AG04449 (cell line): Measurements from ENCODE around the gene WFDC12.

ENCODE experiments used
- CTCF ChIA-PET: fragments of 350-600 bp; formaldehyde crosslinking; extraction: SDS; loops from one replicate; lab custom pipeline; 2021; ENCODE audit warnings: antibody characterized with exemption; lab: Yijun Ruan, JAX
- POLR2A ChIA-PET: fragments of 400-600, 350-600 bp; formaldehyde crosslinking; extraction: SDS; loops from one replicate; lab custom pipeline; 2020; ENCODE audit warnings: antibody characterized with exemption, inconsistent platforms; lab: Yijun Ruan, JAX
- DNase-seq: peaks from one replicate; pipeline ENCODE4 v3.0.0-alpha.2; 2010; ENCODE audit warnings: low read depth, low spot score
- H3K4me3 ChIP-seq: 2 replicates; pipeline ENCODE4 v1.5.1; 2011; ENCODE audit warnings: low read depth, mild to moderate bottlenecking, control low read depth, low read length
- TF ChIP-seq, protein P1 (sequence below): IDR thresholded peaks from one replicate; pipeline ENCODE4 v1.5.1; 2011; ENCODE audit warnings: mild to moderate bottlenecking, moderate library complexity, low read length, control low read depth, inconsistent platforms; ENCODE audit not compliant: insufficient read depth; ENCODE audit errors: missing control alignments

Gene WFDC12

DNA sequence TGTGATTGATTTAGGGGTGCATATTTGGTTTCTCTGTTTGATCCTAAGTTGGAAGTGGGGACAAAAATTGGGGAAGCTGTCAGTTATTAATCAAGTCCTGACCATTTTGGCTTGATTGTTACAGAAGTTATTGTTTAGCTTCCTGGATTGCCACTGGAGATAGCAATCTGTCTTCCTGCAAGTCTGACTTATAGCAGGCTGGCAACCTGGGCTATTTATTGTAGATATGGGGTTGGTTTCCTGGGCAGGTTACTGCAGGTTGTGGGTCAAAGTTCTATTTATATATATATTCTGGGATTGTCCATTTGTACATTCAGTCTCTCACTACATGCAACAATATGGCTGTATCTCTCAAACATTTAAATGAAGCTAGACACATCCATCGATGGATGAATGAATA lies 41.1 kb downstream of the WFDC12 start:
- H3K4me3 ChIP-seq: no peak overlapping the region
- no peak for DNase-seq
- ChIA-PET CTCF (interaction anchor here (0.8 to 2.6 kb wide), 8 partner anchors 10 to 41 kb away, joined by 3 to 15 read pairs (median 3); no protein-coding TSS in a partner anchor), POLR2A (no interaction called here)
- TF ChIP-seq, protein P1, sequence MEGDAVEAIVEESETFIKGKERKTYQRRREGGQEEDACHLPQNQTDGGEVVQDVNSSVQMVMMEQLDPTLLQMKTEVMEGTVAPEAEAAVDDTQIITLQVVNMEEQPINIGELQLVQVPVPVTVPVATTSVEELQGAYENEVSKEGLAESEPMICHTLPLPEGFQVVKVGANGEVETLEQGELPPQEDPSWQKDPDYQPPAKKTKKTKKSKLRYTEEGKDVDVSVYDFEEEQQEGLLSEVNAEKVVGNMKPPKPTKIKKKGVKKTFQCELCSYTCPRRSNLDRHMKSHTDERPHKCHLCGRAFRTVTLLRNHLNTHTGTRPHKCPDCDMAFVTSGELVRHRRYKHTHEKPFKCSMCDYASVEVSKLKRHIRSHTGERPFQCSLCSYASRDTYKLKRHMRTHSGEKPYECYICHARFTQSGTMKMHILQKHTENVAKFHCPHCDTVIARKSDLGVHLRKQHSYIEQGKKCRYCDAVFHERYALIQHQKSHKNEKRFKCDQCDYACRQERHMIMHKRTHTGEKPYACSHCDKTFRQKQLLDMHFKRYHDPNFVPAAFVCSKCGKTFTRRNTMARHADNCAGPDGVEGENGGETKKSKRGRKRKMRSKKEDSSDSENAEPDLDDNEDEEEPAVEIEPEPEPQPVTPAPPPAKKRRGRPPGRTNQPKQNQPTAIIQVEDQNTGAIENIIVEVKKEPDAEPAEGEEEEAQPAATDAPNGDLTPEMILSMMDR: no peak

DNA sequence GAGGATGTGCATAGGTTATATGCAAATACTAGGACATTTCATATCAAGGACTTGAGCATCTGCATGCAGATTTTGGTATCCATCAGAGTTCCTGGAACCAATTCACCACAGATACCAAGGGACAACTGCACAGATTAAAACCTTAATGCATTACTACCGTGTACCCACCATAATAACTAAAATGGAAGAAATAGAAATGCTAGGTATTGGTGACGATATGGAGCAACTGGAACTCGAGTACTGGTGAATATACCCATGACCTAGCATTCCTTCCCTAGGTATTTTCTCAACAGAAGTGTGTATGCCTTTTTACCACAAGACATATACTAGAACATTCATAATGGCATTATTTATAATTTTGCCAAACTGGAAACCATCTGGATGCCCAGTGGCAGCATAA lies 41.8 kb downstream of the WFDC12 start:
- DNase-seq: no peak
- CTCF ChIA-PET: interaction anchor here (0.8 to 2.6 kb wide), 9 partner anchors 10 to 41 kb away, joined by 3 to 15 read pairs (median 3); no protein-coding TSS in a partner anchor
- POLR2A ChIA-PET: no interaction called here
- TF ChIP-seq, protein P1: no peak
- no peak overlapping the region for H3K4me3 ChIP-seq

DNA sequence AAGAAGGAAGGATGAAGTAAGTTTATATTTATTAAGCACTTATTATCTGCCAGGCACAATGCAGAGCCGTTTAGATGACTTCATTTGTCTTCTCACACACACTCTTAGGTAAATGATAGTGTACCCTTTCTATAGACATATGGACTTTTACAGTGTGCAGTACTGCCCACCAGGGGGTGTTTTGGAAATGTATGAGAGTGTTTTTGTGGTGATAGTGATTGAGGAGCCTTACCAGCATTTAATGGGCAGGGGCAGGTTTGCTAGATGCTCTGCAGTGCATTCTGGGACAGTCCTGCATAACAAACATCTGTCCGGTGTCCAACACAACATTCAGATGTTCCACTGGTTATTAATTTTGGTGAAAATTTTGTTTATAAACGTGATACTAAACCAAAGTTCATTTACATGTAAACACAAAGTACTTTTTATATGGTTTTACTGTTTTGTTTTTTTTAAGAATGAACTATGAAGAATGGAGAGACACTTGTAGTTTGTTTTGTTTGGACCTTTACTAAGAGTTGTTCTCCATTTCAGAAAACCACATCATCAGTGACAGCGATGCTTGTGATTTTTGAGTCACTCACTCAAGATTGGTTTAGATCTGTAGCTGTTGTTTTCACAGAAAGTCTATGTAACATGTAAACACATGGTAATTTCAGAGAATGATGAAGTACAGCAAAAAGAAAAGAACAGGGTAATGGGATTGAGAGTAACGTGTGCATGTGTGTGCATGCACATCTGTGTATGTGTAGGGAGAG lies 43.2 kb downstream of the WFDC12 start:
- POLR2A ChIA-PET: no interaction called here
- TF ChIP-seq, protein P1: peak; percentile 44

DNA sequence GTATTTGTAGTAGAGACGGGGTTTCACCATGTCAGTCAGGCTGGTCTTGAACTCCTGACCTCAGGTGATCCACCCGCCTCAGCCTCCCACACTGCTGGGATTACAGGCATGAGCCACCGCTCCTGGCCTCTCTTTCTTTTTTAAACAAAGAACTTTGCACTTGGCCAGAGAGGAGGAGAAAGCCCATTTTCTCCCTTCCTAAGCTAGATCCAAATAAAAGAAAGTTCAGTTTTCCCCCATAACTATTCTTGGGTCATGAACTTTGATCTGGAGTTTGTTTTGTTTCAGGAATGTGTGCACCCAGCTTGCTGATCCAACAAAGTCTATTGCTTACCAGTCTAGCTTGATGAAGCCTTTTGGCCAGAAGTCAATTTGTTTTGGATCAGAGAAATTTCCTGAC lies 46.7 kb downstream of the WFDC12 start:
- TF ChIP-seq, protein P1: no peak
- no peak overlapping the region for H3K4me3 ChIP-seq
- POLR2A ChIA-PET: no interaction called here
- DNase-seq: no peak
- CTCF ChIA-PET: interaction anchor here (1.1 to 3.9 kb wide), 7 partner anchors 10 to 213 kb away, joined by 3 to 39 read pairs (median 3); no protein-coding TSS in a partner anchor

More for the DNA sequence above, 43.2 kb downstream of the WFDC12 start:
- no peak for DNase-seq
- H3K4me3 ChIP-seq: no peak overlapping the region
- CTCF ChIA-PET: interaction anchor here (1.0 to 1.4 kb wide), 4 partner anchors 14 to 37 kb away, joined by 3 to 4 read pairs (median 4); no protein-coding TSS in a partner anchor
